ENCODE measurements around the gene PPP3R1.
"Not testable (repeated sequence)": the region's sequence is repeated elsewhere in the genome, so short reads cannot be mapped to it uniquely, and the experiment has no call there.

GRCh38 chr2:68175210-68175609, 77.1 kb downstream of the PPP3R1 start:
- TF ChIP-seq CTCF (conservative IDR thresholded peaks at IDR 0.05; ENCODE audit: low read length); EZH2phosphoT487 (IDR thresholded peaks at IDR 0.05; ENCODE audit: borderline replicate concordance, low read depth, low read length): not testable (repeated sequence)
